ENCODE measurements around the gene MAPK10. TPM values are rescaled to one million over a fixed set of nuclear protein-coding genes. Genes with fewer than 3 reads are reported as not detected.

The MAPK10 gene
- total RNA-seq, 1 donor from 2014 or later = 123 TPM

DNA sequence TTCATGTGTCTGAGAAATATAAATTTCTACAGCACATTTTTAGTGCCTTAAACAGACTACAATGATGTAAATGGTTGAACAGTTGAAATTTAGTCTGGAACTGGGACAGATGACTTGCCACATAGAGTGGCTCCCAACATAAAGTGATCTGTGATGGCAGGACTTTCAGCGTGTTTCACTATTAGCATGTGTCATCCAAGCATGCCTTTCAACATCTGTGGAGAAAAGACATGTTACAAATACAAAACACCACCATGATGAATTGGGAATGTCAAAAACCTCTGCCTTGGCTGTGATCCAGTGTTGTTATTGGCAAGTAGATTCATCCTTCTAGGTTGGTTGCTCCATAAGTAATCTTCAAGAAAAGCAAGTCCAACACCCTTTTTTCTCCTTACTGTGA lies 348.7 kb downstream of the MAPK10 start:
- H3K27ac ChIP-seq = no peak overlapping the region
- no peaks in the 10 kb centered on the region for H3K36me3 ChIP-seq
- no peaks in the 10 kb centered on the region for H3K27me3 ChIP-seq
- TF ChIP-seq POLR2A (IDR thresholded peaks at IDR 0.05) = no peak
- TF ChIP-seq, protein P1, sequence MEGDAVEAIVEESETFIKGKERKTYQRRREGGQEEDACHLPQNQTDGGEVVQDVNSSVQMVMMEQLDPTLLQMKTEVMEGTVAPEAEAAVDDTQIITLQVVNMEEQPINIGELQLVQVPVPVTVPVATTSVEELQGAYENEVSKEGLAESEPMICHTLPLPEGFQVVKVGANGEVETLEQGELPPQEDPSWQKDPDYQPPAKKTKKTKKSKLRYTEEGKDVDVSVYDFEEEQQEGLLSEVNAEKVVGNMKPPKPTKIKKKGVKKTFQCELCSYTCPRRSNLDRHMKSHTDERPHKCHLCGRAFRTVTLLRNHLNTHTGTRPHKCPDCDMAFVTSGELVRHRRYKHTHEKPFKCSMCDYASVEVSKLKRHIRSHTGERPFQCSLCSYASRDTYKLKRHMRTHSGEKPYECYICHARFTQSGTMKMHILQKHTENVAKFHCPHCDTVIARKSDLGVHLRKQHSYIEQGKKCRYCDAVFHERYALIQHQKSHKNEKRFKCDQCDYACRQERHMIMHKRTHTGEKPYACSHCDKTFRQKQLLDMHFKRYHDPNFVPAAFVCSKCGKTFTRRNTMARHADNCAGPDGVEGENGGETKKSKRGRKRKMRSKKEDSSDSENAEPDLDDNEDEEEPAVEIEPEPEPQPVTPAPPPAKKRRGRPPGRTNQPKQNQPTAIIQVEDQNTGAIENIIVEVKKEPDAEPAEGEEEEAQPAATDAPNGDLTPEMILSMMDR (IDR thresholded peaks at IDR 0.05) = no peak
- TF ChIP-seq POLR2AphosphoS5 (IDR thresholded peaks at IDR 0.05; ENCODE audit: insufficient read depth in 1 of 2, low read depth in 1 of 2) = no peak
- H3K4me1 ChIP-seq = no peaks in the 10 kb centered on the region
- DNase-seq (ENCODE audit: extremely low spot score in 2 of 2) = no peak
- H3K9me3 ChIP-seq = no peaks in the 10 kb centered on the region
- intact Hi-C loops (cut with DNase I) = no loop called here
- no peak overlapping the region for H3K4me3 ChIP-seq

DNA sequence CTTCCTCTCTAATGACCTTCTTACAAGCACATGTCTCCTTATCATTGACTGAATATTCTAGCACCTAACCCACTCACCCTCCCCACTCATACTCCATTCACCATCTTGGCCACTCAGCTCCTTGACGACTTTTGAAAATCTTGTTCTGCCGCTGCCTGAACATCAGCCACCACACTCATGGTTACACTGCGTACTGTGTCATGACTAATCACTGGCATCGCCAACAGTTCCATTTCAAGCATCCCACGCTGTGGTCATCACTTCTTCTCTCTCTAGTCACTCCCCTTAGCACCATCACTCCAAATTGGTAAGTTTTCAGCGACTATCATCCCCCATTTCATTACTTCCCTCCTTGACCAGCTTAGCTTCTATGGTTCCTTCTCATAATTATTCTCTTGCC lies 352.8 kb downstream of the MAPK10 start:
- Histone ChIP-seq H3K36me3 (no peaks in the 10 kb centered on the region), H3K4me3 (no peak overlapping the region), H3K27me3 (no peaks in the 10 kb centered on the region), H3K4me1 (no peaks in the 10 kb centered on the region), H3K27ac (no peak overlapping the region), H3K9me3 (no peaks in the 10 kb centered on the region)
- TF ChIP-seq, protein P1 (IDR thresholded peaks at IDR 0.05) = no peak
- TF ChIP-seq POLR2AphosphoS5 (IDR thresholded peaks at IDR 0.05; ENCODE audit: insufficient read depth in 1 of 2, low read depth in 1 of 2) (no peak), POLR2A (IDR thresholded peaks at IDR 0.05) (no peak)
- intact Hi-C loops (cut with DNase I) = no loop called here
- no peak for DNase-seq (ENCODE audit: extremely low spot score in 2 of 2)

DNA sequence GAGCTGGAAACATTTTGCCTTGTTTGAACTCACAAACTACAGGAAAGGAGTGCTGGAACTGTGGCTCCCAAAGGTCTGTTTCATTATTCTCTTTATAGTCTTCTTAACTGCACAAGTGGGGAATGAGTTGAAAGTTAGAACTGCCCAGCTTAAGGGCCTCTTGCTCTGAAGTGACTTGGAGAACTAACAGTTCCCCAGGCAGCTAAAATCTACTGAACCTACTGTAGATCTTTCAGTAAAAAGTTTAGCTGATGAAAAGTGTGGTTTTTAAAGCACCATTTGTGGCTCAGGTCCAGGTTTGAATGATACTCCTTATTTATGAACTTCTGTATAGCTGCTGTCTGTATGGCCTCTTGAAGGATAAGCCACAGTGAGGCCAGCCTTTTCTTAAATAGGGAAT lies 353.8 kb downstream of the MAPK10 start:
- no peak overlapping the region for H3K4me3 ChIP-seq

DNA sequence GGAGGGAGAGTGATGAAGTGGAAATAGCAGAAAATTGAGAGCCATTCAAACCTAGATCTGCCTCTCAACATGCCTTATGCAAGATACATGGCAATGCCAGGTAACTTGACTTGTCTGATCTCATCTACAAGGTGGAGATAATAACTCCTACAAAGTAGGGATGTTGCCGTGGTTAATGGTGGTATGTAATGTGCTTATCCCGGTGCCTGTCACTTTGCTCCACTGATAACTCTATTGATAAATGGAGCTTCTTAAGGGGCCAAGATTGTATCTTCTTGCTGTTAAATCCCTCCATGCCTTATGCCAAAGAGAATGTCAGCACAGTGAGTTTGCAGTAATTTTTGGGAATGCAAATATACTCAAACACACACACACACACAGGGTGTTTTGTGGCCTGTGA lies 355.8 kb downstream of the MAPK10 start:
- TF ChIP-seq POLR2AphosphoS5 (IDR thresholded peaks at IDR 0.05; ENCODE audit: insufficient read depth in 1 of 2, low read depth in 1 of 2) (no peak), POLR2A (IDR thresholded peaks at IDR 0.05) (no peak)
- TF ChIP-seq, protein P1 (IDR thresholded peaks at IDR 0.05) = no peak
- Histone ChIP-seq H3K9me3 (no peaks in the 10 kb centered on the region), H3K27ac (no peak overlapping the region), H3K27me3 (no peaks in the 10 kb centered on the region), H3K4me1 (no peaks in the 10 kb centered on the region), H3K36me3 (no peaks in the 10 kb centered on the region), H3K4me3 (no peak overlapping the region)
- no peak for DNase-seq (ENCODE audit: extremely low spot score in 2 of 2)
- intact Hi-C loops (cut with DNase I) = no loop called here

More for the DNA sequence above, 353.8 kb downstream of the MAPK10 start:
- H3K36me3 ChIP-seq = no peaks in the 10 kb centered on the region
- no peaks in the 10 kb centered on the region for H3K9me3 ChIP-seq
- no peak for DNase-seq (ENCODE audit: extremely low spot score in 2 of 2)
- no peaks in the 10 kb centered on the region for H3K4me1 ChIP-seq
- TF ChIP-seq, protein P1 (IDR thresholded peaks at IDR 0.05) = no peak
- TF ChIP-seq POLR2AphosphoS5 (IDR thresholded peaks at IDR 0.05; ENCODE audit: insufficient read depth in 1 of 2, low read depth in 1 of 2) (no peak), POLR2A (IDR thresholded peaks at IDR 0.05) (no peak)
- no peak overlapping the region for H3K27ac ChIP-seq
- intact Hi-C loops (cut with DNase I) = no loop called here
- H3K27me3 ChIP-seq = no peaks in the 10 kb centered on the region

DNA sequence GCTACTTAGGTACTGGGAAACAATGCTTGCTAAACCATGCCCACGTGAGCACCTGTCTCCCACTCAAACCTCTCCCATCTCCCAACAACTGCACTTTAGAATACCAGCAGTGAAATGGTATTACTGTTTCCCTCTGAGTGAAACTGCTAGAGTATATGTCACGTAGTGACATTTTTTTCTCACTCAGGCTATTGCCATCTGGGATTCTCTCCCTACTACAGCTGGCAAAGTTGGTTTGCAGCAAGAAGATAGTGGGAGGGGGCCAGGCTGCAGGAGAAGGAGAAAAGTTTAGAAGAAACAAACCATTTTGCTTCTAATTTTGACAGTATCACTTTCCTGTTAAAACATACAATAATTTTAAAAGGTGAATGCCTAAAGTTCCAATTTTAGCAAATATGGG lies 358.3 kb downstream of the MAPK10 start:
- no peaks in the 10 kb centered on the region for H3K4me1 ChIP-seq
- no peak overlapping the region for H3K4me3 ChIP-seq
- TF ChIP-seq POLR2AphosphoS5 (IDR thresholded peaks at IDR 0.05; ENCODE audit: insufficient read depth in 1 of 2, low read depth in 1 of 2) = no peak
- TF ChIP-seq POLR2A (IDR thresholded peaks at IDR 0.05) = no peak
- TF ChIP-seq, protein P1 (IDR thresholded peaks at IDR 0.05) = no peak
- no peaks in the 10 kb centered on the region for H3K36me3 ChIP-seq
- no peak overlapping the region for H3K27ac ChIP-seq
- DNase-seq (ENCODE audit: extremely low spot score in 2 of 2) = no peak
- H3K27me3 ChIP-seq = no peaks in the 10 kb centered on the region
- H3K9me3 ChIP-seq = no peaks in the 10 kb centered on the region
- intact Hi-C loops (cut with DNase I) = no loop called here
